GM18498 (cell line): Measurements from ENCODE around the gene LEPR.
A peak's percentile ranks its signal among the peaks of the same experiment; 100 is the strongest.
"Not testable (repeated sequence)": the region's sequence is repeated elsewhere in the genome, so short reads cannot be mapped to it uniquely, and the experiment has no call there.

Experiments
- ATAC-seq: cut with Tn5 transposase; IDR thresholded peaks from one replicate; pipeline ENCODE4 v1.9.1; 2021; ENCODE audit warnings: mild to moderate bottlenecking, moderate library complexity; ENCODE audit not compliant: unreplicated experiment

The LEPR gene

GRCh38 chr1:65434255-65434654, 13.8 kb downstream of the LEPR start:
- no peak for ATAC-seq

- ATAC-seq = no peak
These were observed 14.3 kb downstream of the LEPR start for GRCh38 chr1:65434760-65435159.

- ATAC-seq = no peak
These were observed 15.5 kb downstream of the LEPR start for GRCh38 chr1:65435987-65436386.

- no peak for ATAC-seq
These were observed 17.1 kb downstream of the LEPR start for GRCh38 chr1:65437616-65438015.

- ATAC-seq = no peak
These were observed 19.9 kb downstream of the LEPR start for GRCh38 chr1:65440322-65440900.

- ATAC-seq = no peak
These were observed 20.4 kb downstream of the LEPR start for GRCh38 chr1:65440915-65441314.

- no peak for ATAC-seq
These were observed 21.0 kb downstream of the LEPR start for GRCh38 chr1:65441464-65441863.

- ATAC-seq = no peak
These were observed 22.0 kb downstream of the LEPR start for GRCh38 chr1:65442442-65442841.

GRCh38 chr1:65443647-65444046, 23.2 kb downstream of the LEPR start:
- ATAC-seq = no peak

GRCh38 chr1:65444128-65444640, 23.7 kb downstream of the LEPR start:
- no peak for ATAC-seq

GRCh38 chr1:65445837-65446236, 25.4 kb downstream of the LEPR start:
- no peak for ATAC-seq

GRCh38 chr1:65449214-65449823, 28.9 kb downstream of the LEPR start:
- ATAC-seq = no peak

- ATAC-seq = not testable (repeated sequence)
These were observed 35.2 kb downstream of the LEPR start for GRCh38 chr1:65455678-65456077.

GRCh38 chr1:65456481-65456880, 36.0 kb downstream of the LEPR start:
- no peak for ATAC-seq

GRCh38 chr1:65457868-65458267, 37.4 kb downstream of the LEPR start:
- no peak for ATAC-seq

GRCh38 chr1:65458730-65459396, 38.4 kb downstream of the LEPR start:
- ATAC-seq = peak; percentile 29

- ATAC-seq = peak; percentile 83
These were observed 38.9 kb downstream of the LEPR start for GRCh38 chr1:65459397-65459768.

GRCh38 chr1:65465837-65466236, 45.4 kb downstream of the LEPR start:
- ATAC-seq = not testable (repeated sequence)

GRCh38 chr1:65467536-65467935, 47.1 kb downstream of the LEPR start:
- no peak for ATAC-seq

GRCh38 chr1:65469126-65469888, 48.8 kb downstream of the LEPR start:
- ATAC-seq = no peak

GRCh38 chr1:65469889-65470340, 49.4 kb downstream of the LEPR start:
- no peak for ATAC-seq
